HEK293T (cell line): ENCODE results near the gene SLC39A5.

Source experiments
- ARNT ChIP-seq: fragments of 450-650 bp; IDR thresholded peaks from 2 replicates; pipeline ENCODE4 v1.6.1; 2017; ENCODE audit warnings: mild to moderate bottlenecking
- BHLHE40 ChIP-seq: fragments of 450-650 bp; IDR thresholded peaks from 2 replicates; pipeline ENCODE4 v1.6.1; 2016; ENCODE audit warnings: mild to moderate bottlenecking, moderate library complexity, borderline replicate concordance
- CTBP1 ChIP-seq: fragments of 450-650 bp; IDR thresholded peaks from 2 replicates; pipeline ENCODE4 v1.6.1; 2016; ENCODE audit warnings: borderline replicate concordance
- ELF4 ChIP-seq: fragments of 450-650 bp; IDR thresholded peaks from 2 replicates; pipeline ENCODE4 v1.6.1; 2017; ENCODE audit warnings: antibody characterized with exemption
- FOXA1 ChIP-seq: fragments of 450-650 bp; IDR thresholded peaks from 2 replicates; pipeline ENCODE4 v1.6.1; 2016; ENCODE audit warnings: mild to moderate bottlenecking
- FOXK2 ChIP-seq: fragments of 450-650 bp; IDR thresholded peaks from 2 replicates; pipeline ENCODE4 v1.6.1; 2016; ENCODE audit warnings: mild to moderate bottlenecking
- FOXM1 ChIP-seq: fragments of 450-650 bp; IDR thresholded peaks from 2 replicates; pipeline ENCODE4 v1.6.1; 2017; ENCODE audit warnings: mild to moderate bottlenecking, borderline replicate concordance
- HDGF ChIP-seq: fragments of 450-650 bp; IDR thresholded peaks from 2 replicates; pipeline ENCODE4 v1.6.1; 2017; ENCODE audit warnings: antibody characterized with exemption, borderline replicate concordance
- L3MBTL2 ChIP-seq: fragments of 450-650 bp; conservative IDR thresholded peaks from 2 replicates; pipeline ENCODE4 v1.6.1; 2016; ENCODE audit warnings: mild to moderate bottlenecking
- PKNOX1 ChIP-seq: fragments of 450-650 bp; IDR thresholded peaks from 2 replicates; pipeline ENCODE4 v1.6.1; 2016
- SP1 ChIP-seq: fragments of 450-650 bp; IDR thresholded peaks from 2 replicates; pipeline ENCODE4 v1.6.1; 2017
- SUZ12 ChIP-seq: fragments of 450-650 bp; IDR thresholded peaks from 2 replicates; pipeline ENCODE4 v1.6.1; 2016; ENCODE audit warnings: mild to moderate bottlenecking
- TARDBP ChIP-seq: fragments of 450-650 bp; IDR thresholded peaks from 2 replicates; pipeline ENCODE4 v1.6.1; 2016
- ZNF384 ChIP-seq: fragments of 450-650 bp; IDR thresholded peaks from 2 replicates; pipeline ENCODE4 v1.6.1; 2016

GRCh38 chr12:56267443-56268071, 37.7 kb downstream of the SLC39A5 start:
- TF ChIP-seq ARNT (no peak), FOXM1 (no peak), SUZ12 (no peak), ZNF384 (no peak), TARDBP (no peak), ELF4 (no peak), SP1 (no peak), L3MBTL2 (no peak), HDGF (no peak), CTBP1 (no peak), FOXA1 (no peak), FOXK2 (no peak), BHLHE40 (no peak), PKNOX1 (no peak)
